K562 treated with DMSO at 1 percent for 48 hours (cell line): ENCODE results near the gene UBA52. TPM values are rescaled to one million over a fixed set of nuclear protein-coding genes. Genes with fewer than 3 reads are reported as not detected.

Experiments used
- total RNA-seq: library from RNA; unstranded; fragments of 300-600 nt; gene quantifications from 2 replicates; pipeline ENCODE4 v1.2.3, GENCODE V29; 2022; ENCODE audit warnings: low replicate concordance; ENCODE audit errors: extremely low read depth

UBA52 gene
- total RNA-seq = 452 TPM in 1 of 2 replicates, not detected in the other

DNA sequence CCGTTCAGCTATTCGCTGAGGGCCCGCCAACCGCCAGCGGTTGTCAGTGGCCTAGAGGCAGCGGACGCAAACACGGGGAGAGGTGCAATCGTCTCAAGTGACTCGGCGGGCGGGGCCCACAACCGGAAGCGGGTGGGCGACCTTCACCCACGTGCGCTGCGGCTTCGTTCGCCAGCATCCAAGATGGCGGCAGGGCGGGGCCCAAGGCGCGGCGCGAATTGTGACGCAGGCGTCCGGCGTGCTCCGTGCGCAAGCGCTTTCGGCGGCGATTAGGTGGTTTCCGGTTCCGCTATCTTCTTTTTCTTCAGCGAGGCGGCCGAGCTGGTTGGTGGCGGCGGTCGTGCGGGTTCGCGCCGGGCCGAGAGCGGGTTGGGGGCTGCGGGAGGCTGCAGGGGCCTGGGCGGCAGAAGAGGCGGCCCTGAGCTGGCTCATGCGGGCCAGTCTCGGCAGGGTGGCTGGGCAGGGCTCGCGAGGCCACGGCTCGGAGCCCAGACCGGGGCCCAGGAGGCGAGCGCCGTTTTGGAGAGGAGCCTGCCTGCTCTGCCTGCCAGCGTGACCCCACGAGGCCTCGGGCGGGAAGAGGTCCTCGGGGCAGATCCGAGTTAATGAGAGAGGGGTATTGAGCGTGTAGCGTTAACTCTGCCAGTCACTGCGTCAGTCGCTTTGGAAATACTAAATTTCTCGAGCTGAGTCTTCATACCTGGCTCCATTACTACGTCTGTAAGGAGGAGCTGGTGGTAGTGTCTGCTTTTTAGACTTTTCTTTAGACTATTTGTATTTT lies at the start of gene UBA52:
Gene UBA52 (plus strand): TSS at position 294 of the 781 bp plus-strand sequence. CDS start 1,444 bp downstream, outside the sequence.

DNA sequence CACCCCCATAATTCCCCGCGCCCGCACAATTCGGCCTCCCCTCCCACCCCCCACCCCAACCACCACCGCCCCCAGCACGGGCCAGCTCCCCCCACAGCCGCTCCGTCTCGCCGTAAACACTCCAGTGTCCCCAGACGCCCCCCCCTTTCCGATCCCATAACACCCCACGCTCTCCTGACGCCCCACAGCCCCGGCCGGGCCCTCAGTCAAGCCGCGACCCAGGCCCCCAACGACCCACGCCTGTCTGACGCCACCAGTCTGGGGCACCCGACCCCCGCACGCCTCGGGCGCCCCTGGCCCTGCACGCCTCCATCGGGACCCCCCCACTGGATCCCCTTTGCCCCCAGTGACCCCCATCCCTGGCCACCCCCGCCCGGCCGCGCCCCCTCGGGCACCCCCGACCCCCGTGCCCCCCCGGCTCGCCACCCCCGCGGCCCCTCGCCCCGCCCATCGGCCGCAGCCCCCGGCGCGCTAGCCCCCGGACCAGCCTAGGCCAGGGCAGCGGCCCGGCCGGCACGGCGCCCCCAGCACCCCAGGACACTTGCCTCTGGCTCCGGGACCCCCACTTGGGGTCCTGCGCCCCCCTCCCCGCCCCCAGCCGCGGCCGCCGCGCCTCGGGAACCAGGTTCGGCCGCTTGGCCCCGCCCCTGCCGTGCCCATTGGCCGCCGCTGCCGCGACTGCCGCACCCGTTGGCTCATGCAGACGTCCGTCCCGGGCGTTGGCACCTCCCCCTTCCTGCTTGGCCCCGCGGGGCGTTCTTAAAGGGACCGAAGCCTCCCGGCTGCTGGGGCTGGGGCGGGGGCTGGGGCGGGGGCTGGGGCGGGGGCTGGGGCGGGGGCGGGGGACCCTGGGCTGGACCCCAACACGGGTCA lies 28.5 kb upstream of the UBA52 start, which contains the start of gene FKBP8:
Gene FKBP8 (minus strand): TSS at position 633 of the 873 bp plus-strand sequence. CDS start 1,603 bp downstream, outside the sequence.

DNA sequence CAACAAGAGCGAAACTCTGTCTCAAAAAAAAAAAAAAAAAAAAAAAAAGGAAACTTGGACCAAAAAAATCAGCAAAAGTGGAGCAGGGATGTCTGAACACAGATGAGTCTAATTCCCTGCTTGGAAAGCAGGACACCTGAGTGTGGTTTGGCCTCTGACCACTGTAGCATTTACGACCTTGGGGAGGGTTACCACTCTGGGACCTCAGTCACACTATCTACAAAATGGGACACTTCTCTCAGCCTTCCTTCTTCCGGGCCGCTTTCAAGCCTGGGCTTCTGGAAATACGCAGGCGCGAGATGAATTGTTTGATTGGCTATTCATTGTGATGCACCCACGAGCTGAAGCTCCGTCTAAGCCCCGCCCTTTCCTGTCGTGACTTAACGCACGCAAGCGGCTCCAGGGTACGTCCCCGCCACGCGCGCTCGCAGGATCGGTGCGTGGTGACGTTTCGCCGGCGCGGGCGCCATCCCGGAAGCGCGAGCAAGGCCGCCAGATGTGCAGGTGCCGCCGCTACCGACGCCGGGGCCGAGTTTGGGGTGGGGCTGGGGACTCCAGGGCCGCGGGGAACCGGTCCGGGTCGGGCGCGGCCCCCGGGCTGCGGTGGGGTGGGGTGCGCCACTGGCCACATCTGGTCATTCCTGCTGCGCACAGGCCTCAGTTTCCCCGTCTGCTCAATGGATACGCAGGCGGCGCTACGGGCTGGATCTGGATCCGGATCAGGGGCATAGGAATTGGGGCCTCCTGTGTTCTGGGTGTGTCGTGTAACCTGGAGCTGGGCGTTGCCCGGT lies 14.1 kb upstream of the UBA52 start, which contains the start of gene KXD1:
Gene KXD1 (plus strand): TSS at position 460 of the 791 bp plus-strand sequence. CDS start 4,187 bp downstream, outside the sequence.

DNA sequence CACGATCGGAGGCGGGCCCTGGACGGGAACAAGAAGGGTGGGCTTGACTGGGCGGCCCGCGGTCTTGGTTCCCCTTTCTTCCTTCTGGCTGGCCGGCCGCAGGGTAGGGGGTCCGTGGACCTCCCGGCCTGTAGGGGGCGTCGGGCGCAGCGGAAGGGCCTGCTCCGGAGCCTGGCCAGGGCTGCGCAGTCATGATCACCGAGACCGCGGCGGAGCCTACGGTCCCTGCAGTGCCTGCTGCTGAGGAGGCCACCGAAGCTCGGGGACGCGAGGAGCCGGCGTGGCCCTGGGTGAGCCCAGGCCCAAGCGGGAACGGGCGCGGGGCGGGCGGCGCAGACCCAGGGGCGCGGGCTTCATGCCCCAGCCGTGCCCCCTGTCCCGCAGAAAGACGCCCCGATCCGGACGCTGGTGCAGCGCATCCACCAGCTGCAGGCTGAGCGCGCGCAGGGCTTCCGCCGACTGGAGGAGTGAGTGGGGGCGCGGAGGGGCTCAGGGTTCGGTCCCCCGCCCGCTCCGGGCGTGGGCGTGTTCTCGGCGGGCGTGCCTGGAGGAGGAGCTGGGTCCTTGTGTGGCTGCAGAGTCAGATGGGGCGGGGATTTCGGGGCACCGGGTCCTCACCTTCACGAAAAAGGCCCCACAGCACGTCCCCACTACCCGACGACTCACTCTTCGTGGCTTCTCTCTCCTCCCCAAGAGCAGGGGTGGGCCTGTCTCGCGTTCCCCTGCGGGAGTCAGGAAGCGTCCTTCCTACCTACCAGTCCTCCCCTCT lies 17.1 kb downstream of the UBA52 start, which contains the start of gene REX1BD:
Gene REX1BD (plus strand): TSS at position 188 of the 769 bp plus-strand sequence. CDS start 4 bp downstream, at position 192.

DNA sequence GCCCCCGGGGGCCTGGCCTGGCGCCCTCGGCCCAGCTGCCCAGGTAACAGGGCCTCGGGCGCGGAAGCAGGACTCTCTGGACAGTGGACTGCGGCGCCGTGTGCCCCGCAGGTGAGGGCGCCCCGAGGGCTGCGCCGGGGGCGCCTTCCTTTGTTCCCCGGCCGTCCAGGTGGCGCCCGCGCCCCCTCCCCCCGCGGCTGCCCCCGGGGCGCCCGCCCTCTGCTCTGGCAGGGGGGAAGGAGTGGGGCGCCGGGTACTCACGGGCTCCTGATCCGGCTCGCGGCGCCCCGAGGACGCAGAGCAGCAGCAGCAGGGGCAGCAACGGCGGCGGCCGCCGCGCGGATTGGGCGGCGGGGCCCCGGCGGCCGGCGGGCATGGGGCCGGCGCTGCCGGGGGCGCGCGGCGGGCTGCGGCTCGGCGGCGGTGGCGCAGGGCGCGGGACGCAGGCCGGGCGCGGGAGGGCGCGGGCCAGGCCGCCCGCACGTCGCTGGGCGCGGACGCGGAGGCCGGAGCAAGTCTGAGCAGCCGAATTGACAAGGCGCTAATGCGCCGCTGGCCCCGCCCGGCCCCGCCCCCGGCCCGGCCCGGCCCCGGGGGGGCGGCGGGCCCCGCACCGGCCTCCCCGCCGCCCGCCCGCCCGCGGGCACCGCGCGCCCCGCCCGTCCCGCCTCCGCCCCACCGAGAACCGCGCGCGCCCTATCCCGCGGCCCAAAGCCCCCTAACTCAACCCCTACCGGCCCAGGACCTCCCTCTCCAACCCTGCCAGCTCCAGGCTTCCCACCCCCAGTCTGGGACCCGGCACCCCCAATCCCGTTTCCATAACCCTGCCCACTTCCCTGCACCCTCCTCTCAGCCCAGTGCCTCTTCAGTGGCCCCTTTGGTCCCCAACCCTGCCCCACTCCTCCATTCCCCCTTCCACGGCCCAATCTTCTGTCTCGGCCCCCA lies 34.9 kb downstream of the UBA52 start, which contains the start of gene CRLF1:
Gene CRLF1 (minus strand): TSS at position 519 of the 945 bp plus-strand sequence. CDS start 143 bp downstream, at position 376.

DNA sequence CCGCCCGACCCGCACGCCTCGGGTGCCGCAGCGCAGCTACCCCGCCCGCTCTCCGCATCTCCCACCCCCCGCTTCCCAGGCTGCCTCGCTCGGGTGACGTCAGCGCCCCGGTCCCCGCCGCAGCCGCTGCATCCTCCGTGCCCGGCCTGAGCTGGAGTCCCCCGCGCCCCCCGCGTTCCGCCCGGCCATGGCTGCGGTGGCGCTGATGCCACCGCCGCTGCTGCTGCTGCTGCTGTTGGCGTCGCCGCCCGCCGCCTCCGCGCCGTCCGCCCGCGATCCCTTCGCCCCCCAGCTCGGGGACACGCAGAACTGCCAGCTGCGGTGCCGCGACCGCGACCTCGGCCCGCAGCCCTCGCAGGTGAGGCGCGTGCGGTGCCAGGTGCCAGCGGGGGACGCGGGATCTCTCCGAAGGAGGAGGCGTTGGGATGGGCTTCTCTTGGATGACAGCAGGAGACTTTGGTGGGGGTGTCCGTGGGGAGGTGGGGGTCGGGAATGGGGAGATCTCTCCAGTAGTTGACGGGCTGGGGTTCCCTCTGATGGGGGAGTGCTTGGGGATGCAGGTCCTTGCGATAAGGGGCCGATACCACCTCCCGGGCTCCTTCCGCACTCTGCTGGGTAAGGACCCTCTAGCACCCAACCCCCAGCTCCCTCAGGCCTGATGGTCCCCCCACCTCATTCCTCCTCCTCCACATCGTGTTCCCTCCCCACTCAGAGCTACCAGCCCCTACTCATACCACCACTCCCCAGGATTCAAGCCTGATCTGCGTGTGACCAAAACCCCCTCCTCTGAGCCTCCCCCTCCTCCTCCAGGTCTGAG lies 41.3 kb downstream of the UBA52 start, which contains the start of gene TMEM59L:
Gene TMEM59L (plus strand): TSS at position 99 of the 817 bp plus-strand sequence. CDS start 89 bp downstream, at position 188.

Other genes with a start within 250 kb of the UBA52 start
- not detected in 2 replicates for gene LSM4, start 248.8 kb upstream of the UBA52 start, total RNA-seq
- gene PGPEP1, start 231.3 kb upstream of the UBA52 start, total RNA-seq = not detected in 2 replicates
- 390 TPM in 1 of 2 replicates, not detected in the other for gene GDF15, start 185.7 kb upstream of the UBA52 start, total RNA-seq
- gene LRRC25, start 174.2 kb upstream of the UBA52 start, total RNA-seq = not detected in 2 replicates
- not detected in 2 replicates for gene SSBP4, start 152.5 kb upstream of the UBA52 start, total RNA-seq
- gene ISYNA1, start 133.7 kb upstream of the UBA52 start, total RNA-seq = 948 TPM in 1 of 2 replicates, not detected in the other
- gene ELL, start 49.8 kb upstream of the UBA52 start, total RNA-seq = not detected in 2 replicates
- gene FKBP8, start 28.3 kb upstream of the UBA52 start, total RNA-seq = 467 TPM in 1 of 2 replicates, not detected in the other
- gene KXD1, start 14.0 kb upstream of the UBA52 start, total RNA-seq = not detected in 2 replicates
- not detected in 2 replicates for gene REX1BD, start 16.9 kb downstream of the UBA52 start, total RNA-seq
- not detected in 2 replicates for gene CRLF1, start 34.9 kb downstream of the UBA52 start, total RNA-seq
- gene TMEM59L, start 41.0 kb downstream of the UBA52 start, total RNA-seq = not detected in 2 replicates
- gene KLHL26, start 65.2 kb downstream of the UBA52 start, total RNA-seq = not detected in 2 replicates
- gene CRTC1, start 111.8 kb downstream of the UBA52 start, total RNA-seq = not detected in 2 replicates
- not detected in 2 replicates for gene COMP, start 219.4 kb downstream of the UBA52 start, total RNA-seq